Left hindlimb (tissue), 1 donor: ENCODE measurements around the gene UBE2E1.
A peak's percentile ranks its signal among the peaks of the same experiment; 100 is the strongest.
"Not testable (repeated sequence)": the region's sequence is repeated elsewhere in the genome, so short reads cannot be mapped to it uniquely, and the experiment has no call there.

ENCODE experiments used
- DNase-seq: peaks from one replicate; pipeline ENCODE4 v3.0.0-alpha.2; 2018

Gene UBE2E1

DNA sequence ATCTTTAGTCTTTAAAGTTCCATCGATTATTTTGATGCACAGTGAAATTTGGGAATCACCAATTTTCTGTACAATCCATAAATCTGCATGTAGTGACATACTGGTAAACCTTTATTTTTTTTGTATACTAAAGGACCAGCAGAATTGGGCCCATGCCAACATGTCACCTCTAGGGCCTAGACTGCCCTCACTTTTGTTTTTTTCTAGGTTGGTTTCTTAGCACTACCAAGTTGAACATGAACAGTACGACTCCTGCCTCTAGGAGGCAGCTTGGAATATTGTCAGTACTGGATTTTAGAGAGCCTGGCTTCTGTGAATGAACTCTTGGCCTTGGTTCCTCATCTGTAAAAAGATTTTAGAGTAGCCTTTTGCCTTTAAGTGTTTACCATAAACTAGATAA is 78.7 kb downstream of the UBE2E1 start:
- DNase-seq, result no peak

GRCh38 chr3:23885210-23885609 is 79.5 kb downstream of the UBE2E1 start:
- no peak for DNase-seq

DNA sequence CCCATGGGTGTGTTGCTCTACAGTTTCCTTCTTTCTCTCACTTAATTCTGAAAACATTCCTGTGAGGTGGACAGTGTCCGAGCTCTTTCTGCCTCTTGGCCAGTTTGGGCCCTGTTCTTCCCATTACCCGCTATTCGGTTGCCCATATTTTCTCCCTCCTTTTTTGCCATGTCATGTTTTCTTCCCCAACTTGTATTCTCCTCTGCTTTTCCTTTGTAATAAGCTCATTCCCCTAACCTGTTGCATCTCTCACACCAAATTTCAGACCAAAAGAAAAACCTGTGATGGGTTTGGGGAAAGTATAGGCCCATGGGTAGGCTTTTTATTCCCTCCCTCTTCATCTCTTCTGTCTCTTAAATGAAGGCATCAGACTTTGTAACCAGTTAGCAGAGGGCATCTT is 80.6 kb downstream of the UBE2E1 start:
- no peak for DNase-seq

DNA sequence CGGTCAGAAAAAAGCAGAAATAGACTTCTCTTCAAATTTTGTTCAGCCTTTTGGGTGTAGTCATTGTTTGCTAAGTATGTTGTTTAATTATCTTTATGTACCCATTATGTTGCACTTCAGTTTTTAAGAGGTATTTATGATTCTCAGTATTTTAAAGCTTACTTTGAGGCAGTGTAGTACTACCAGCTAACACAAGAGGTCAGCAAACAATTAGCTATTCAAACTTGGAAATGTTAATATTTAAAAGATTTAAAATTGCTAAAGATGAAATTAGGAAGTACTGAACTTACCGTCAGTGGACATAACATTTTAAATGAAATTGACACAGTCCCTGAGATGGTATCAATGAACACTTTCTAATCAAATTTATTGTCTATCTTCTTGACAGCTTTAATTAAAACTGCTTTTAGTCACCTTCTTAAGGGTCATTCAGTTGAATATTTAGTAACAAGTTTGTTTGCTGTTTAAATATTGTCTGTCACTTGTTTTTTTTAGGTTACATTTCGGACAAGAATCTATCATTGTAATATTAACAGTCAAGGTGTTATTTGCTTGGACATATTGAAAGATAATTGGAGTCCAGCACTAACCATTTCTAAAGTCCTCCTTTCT is 83.0 kb downstream of the UBE2E1 start:
- no peak for DNase-seq

- no peak for DNase-seq
Measured at GRCh38 chr3:23889386-23889785, 83.6 kb downstream of the UBE2E1 start.

- no peak for DNase-seq
Measured at GRCh38 chr3:23889950-23890349, 84.2 kb downstream of the UBE2E1 start.

GRCh38 chr3:23894254-23895061 is 88.7 kb downstream of the UBE2E1 start:
- DNase-seq, result no peak

DNA sequence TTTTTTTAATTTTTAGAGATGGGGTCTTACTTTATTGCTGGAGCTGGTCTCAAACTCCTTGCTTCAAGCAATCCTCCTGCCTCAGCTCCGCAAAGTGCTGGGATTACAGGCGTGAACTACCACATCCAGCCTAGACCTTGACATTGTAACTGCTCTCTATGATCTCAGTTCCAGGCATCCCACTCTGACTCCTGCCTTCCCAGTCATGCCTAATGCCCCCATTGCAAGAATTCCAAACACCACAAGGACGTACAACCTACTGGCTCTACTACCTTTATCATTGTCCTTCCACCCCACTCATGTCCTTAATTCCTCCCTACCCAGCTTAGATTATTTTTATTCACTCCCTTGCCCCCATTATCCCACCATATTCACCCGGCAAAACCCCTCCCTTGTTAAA is 89.4 kb downstream of the UBE2E1 start:
- DNase-seq, result no peak

DNA sequence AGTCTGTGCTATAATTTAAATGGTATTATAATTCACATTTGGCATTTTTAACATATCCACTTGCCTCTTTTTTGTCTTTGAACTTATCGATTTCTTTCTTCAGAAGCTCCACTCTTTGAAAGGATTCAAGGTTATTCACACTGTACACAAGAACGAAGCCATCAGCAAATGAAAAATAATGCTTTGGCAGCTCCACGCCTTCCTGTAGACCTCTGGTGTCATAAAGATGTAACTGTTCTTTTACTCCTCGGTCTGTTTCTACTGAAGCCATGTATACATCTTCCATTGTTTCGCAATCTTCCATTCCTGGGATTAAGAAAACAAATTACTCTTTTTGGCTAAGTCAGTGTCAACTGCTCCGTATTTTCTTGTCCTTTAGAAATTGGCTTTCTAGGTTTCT is 95.0 kb downstream of the UBE2E1 start:
- DNase-seq, result no peak

DNA sequence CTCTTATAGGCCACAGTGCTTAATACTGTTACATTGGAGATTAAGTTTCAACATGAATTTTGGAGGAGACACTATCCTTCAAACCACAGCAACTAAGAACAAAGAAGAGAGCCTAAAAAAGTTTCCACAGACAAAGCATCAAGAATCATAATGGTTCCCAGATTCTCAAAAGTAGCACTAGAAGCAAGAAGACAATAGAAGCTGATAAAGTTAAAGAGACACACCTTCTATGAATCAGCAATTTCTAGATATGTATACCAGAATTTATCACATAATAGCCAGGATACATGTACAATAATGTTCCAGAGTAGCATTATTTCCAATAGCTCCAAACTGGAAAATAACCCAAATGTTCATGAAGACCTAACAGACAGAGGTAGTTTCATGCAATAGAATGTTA is 98.8 kb downstream of the UBE2E1 start:
- DNase-seq, result no peak

DNA sequence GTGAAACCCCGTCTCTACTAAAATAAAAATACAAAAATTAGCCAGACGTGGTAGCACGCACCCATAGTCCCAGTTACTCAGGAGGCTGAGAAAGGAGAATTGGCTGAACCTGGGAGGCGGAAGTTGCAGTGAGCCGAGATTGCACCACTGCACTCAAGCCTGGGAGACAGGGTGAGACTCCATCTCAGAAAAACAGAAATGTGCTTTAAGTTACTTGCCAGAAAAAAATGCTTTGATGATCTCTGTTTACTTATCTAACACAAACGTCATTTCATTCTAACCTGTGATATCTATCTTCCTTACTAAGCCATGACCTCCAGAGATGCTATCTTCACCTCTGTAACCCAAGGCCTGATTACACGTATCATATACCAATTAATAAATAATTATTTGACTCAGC is 103.6 kb downstream of the UBE2E1 start:
- no peak for DNase-seq

- no peak for DNase-seq
Measured at GRCh38 chr3:23911397-23911796, 105.6 kb downstream of the UBE2E1 start.

- DNase-seq, result not testable (repeated sequence)
Measured at GRCh38 chr3:23912335-23912734, 106.6 kb downstream of the UBE2E1 start.

DNA sequence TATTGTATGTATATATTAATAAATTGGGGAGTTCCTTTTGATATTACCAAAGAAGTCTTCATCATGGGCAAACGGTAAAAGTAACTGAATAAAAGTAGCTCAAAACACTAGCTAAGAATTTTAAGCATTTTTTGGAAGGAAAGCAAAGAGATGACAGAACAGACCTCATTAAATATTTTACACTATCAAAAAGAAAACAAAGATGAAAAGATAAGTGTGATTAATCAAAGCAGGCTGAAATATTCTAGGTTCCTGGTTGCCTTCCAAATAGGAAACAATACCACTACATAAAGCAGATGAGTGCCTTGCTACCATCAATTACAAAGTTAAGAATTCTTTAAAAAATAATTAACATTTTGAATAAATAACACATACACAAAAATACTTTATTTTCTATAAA is 107.4 kb downstream of the UBE2E1 start:
- DNase-seq, result no peak

GRCh38 chr3:23913873-23914743 is 108.4 kb downstream of the UBE2E1 start:
- no peak for DNase-seq

DNA sequence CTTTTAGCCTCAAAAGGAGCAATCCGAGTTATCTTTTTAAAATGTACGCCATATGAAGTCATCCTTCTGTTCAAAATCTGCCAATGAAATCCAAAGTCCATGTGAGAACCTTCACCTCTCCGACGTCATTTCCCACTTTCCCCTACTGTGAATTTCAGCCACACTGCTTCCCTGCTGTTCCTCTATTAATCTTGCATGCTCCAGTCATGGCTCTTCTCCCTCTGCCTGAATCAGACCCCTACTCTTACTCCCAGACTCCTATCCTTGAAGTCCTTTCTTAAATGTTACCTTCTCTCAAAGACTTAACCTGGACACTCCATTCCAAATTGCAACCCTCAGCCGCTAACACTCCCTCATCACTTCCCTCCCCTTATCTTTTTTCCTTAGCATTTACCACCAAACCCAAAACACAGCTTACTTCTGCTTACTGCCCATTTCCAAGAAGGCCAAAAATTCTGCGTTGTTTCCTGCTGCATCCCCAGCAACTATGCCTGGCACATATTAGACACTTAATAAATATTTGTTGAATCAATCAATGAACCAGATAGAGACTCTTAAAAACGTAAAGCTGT is 109.9 kb downstream of the UBE2E1 start:
- DNase-seq, result no peak

- no peak for DNase-seq
Measured at GRCh38 chr3:23916152-23916885, 110.6 kb downstream of the UBE2E1 start.

GRCh38 chr3:23916886-23917678 is 111.3 kb downstream of the UBE2E1 start, which contains the start of the genes NKIRAS1 and RPL15:
Gene NKIRAS1, minus strand, starts transcription at chr3:23916990. Its CDS starts 6,086 bp downstream, at chr3:23910904.
Gene RPL15, plus strand, starts transcription at chr3:23917132. Its CDS starts 728 bp downstream, at chr3:23917860.
- DNase-seq, result peak; percentile 97

DNA sequence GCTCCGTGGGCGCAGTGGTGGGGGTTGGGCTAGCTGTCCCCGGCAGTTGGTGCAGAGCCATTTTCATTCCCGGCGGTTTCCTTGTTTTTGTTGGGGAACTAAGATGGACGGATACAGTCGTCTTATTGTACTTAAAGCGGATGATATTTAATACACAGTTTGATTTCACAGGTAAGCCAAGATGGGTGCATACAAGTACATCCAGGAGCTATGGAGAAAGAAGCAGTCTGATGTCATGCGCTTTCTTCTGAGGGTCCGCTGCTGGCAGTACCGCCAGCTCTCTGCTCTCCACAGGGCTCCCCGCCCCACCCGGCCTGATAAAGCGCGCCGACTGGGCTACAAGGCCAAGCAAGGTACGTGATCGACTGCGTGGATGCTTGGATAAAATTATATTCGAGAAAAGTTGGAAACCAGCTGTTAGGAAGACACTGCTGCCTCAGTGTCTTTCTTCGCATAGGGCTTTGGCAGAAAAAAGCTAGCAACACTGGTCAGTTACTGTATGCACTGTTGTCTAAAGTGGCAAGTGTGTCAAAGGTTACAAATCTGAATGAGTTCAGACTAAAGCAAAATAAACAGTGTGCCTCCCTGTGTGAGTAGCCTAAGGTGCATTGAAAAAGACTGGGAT is 112.0 kb downstream of the UBE2E1 start:
- DNase-seq, result not testable (repeated sequence)

GRCh38 chr3:23918331-23918730 is 112.6 kb downstream of the UBE2E1 start:
- DNase-seq, result not testable (repeated sequence)

DNA sequence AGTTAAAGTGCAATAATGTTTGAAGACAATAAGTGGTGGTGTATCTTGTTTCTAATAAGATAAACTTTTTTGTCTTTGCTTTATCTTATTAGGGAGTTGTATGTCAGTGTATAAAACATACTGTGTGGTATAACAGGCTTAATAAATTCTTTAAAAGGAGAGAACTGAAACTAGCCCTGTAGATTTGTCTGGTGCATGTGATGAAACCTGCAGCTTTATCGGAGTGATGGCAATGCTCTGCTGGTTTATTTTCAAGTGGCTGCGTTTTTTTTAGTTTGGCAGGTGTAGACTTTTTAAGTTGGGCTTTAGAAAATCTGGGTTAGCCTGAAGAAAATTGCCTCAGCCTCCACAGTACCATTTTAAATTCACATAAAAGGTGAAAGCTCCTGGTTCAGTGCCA is 113.9 kb downstream of the UBE2E1 start:
- DNase-seq, result no peak
